Mammary epithelial cell (primary cell): Measurements from ENCODE around the gene EXOSC5.

Experiments used
- CTCF ChIP-seq, 2 donors: IDR thresholded peaks in 1 of 2; conservative IDR thresholded peaks in 1 of 2; 2 replicates each; pipeline ENCODE4 v1.5.1; 2011 to 2012; ENCODE audit warnings: inconsistent platforms in 2 of 2, low read length in 2 of 2, mild to moderate bottlenecking in 2 of 2, control low read depth in 1 of 2, low read depth in 1 of 2; ENCODE audit not compliant: insufficient read depth in 1 of 2; ENCODE audit errors: extremely low read depth in 1 of 2
- EZH2 ChIP-seq: IDR thresholded peaks from 2 replicates; pipeline ENCODE4 v1.6.1; 2012; ENCODE audit warnings: low read length, inconsistent platforms, borderline replicate concordance

DNA sequence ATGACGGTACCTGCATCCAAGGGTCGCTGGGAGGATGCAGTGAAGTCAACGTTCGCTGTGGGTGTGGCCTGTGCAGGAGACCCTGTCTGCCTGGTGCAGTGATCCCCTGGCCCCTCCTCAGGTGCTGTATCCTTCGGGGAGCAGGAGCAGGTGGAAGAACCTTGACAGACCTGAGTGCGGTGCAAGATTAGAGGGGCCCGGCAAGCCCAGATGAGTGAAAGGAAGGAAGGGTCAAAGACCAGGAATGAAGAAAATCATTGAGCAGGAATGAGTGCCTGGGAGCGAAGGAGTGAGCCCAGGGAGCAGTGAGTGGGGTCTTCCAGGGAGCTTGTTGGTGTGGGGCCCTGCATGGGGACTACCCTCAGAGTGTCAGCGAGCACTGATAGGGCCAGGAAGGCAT is 17.3 kb upstream of the EXOSC5 start:
- no peak for TF ChIP-seq CTCF (conservative IDR thresholded peaks at IDR 0.05 in 1 of 2, IDR thresholded peaks at IDR 0.05 in 1 of 2; ENCODE audit: extremely low read depth in 1 of 2, insufficient read depth in 1 of 2, low read depth in 1 of 2, low read length in 2 of 2)
- no peak for TF ChIP-seq EZH2
